K562 (cell line): ENCODE measurements around the gene SPATA25. TPM values are rescaled to one million over a fixed set of nuclear protein-coding genes. Genes with fewer than 3 reads are reported as not detected.
A peak's percentile ranks its signal among the peaks of the same experiment; 100 is the strongest.

Source experiments
- BCLAF1 ChIP-seq, 2 experiments: fragments of 450-650 bp in 1 of 2; IDR thresholded peaks; 2 replicates each; pipeline ENCODE4 v1.6.1; 2011 to 2017; ENCODE audit warnings: low read depth in 2 of 2, antibody characterized with exemption in 1 of 2, borderline replicate concordance in 1 of 2, low read length in 1 of 2, mild to moderate bottlenecking in 1 of 2, mixed read lengths in 1 of 2; ENCODE audit not compliant: control insufficient read depth in 1 of 2
- E2F1 ChIP-seq: sonication (generic); formaldehyde crosslinking; IDR thresholded peaks from 2 replicates; pipeline ENCODE4 v1.8.1; 2023; ENCODE audit warnings: mild to moderate bottlenecking, missing genetic modification reagents, moderate library complexity
- FOXJ2 ChIP-seq: fragments of 200-800 bp; sonication (Bioruptor generic); IDR thresholded peaks from 2 replicates; pipeline ENCODE4 v1.6.1; 2016; ENCODE audit warnings: missing genetic modification characterization, missing compliant biosample characterization
- KDM5B ChIP-seq: fragments of 200-600 bp; sonication (generic); IDR thresholded peaks from 2 replicates; pipeline ENCODE4 v1.6.1; 2012; ENCODE audit warnings: low read depth, mild to moderate bottlenecking, moderate library complexity, low read length, control low read depth, inconsistent platforms; ENCODE audit not compliant: insufficient replicate concordance
- KLF6 ChIP-seq: fragments of 250-450 bp; sonication (Bioruptor Pico); IDR thresholded peaks from 2 replicates; pipeline ENCODE4 v1.4.0; 2020; ENCODE audit warnings: mild to moderate bottlenecking, moderate library complexity, borderline replicate concordance
- NFE2 ChIP-seq: IDR thresholded peaks from 2 replicates; pipeline ENCODE4 v1.6.1; 2014; ENCODE audit warnings: antibody characterized with exemption, low read depth
- ZFP1 ChIP-seq: fragments of 450-650 bp; formaldehyde crosslinking; IDR thresholded peaks from 2 replicates; pipeline ENCODE4 v1.4.0; 2020; ENCODE audit warnings: mild to moderate bottlenecking, mixed read lengths
- ZNF143 ChIP-seq: sonication (generic); formaldehyde crosslinking; IDR thresholded peaks from 2 replicates; pipeline ENCODE4 v1.9.0; 2022; ENCODE audit warnings: mild to moderate bottlenecking, missing genetic modification reagents
- ZNF232 ChIP-seq: sonication (generic); formaldehyde crosslinking; IDR thresholded peaks from 2 replicates; pipeline ENCODE4 v1.8.0; 2022; ENCODE audit warnings: mild to moderate bottlenecking, missing genetic modification reagents
- ZNF24 ChIP-seq: fragments of 450-650 bp; IDR thresholded peaks from 2 replicates; pipeline ENCODE4 v1.6.1; 2016
- ZNF668 ChIP-seq: fragments of 250-450 bp; sonication (Bioruptor Pico); IDR thresholded peaks from 2 replicates; pipeline ENCODE4 v1.8.0; 2022; ENCODE audit warnings: mild to moderate bottlenecking, inconsistent platforms
- polyA plus RNA-seq, 8 experiments: library from polyadenylated mRNA; depleted of rRNA in 4 of 8; stranded (reverse) in 5 of 8; unstranded in 3 of 8; fragments of >200 nt; fragmentation: Nextera tagmentation in 2 of 8; fragmentation: Illumina TruSeq in 1 of 8; extraction: Ambion mirVana in 2 of 8; extraction: Trizol in 1 of 8; gene quantifications; 2 replicates each; pipeline versions ENCODE4 v1.2.1 to v1.2.3, GENCODE V29; 2011 to 2014; ENCODE audit warnings: inconsistent platforms in 1 of 8, missing spikeins in 1 of 8
- total RNA-seq, 7 experiments: library from RNA; depleted of rRNA in 6 of 7; stranded (reverse); fragments of >200 nt in 6 of 7; fragmentation: Illumina TruSeq in 2 of 7; extraction: Trizol in 2 of 7; gene quantifications; 2 replicates each; pipeline versions ENCODE4 v1.2.1 to v1.2.3, GENCODE V29; 2011 to 2021; ENCODE audit warnings: low replicate concordance in 1 of 7
- TF ChIP-seq, protein P1 (sequence below): sonication (generic); formaldehyde crosslinking; IDR thresholded peaks from 2 replicates; pipeline ENCODE4 v1.8.1; 2023; ENCODE audit warnings: mild to moderate bottlenecking, missing genetic modification reagents
- TF ChIP-seq, protein P2 (sequence below): fragments of 450-650 bp; formaldehyde crosslinking; IDR thresholded peaks from 2 replicates; pipeline ENCODE4 v1.4.0; 2022; ENCODE audit warnings: missing genetic modification characterization
- TF ChIP-seq, protein P3 (sequence below): fragments of 450-650 bp; IDR thresholded peaks from 2 replicates; pipeline ENCODE4 v1.6.1; 2016; ENCODE audit warnings: borderline replicate concordance
- TF ChIP-seq, protein P4 (sequence below): fragments of 250-450 bp; sonication (Bioruptor Pico); IDR thresholded peaks from 2 replicates; pipeline ENCODE4 v1.8.0; 2021; ENCODE audit warnings: mild to moderate bottlenecking, moderate library complexity

Gene SPATA25
- total and polyA plus RNA-seq, 9 of the 15 experiments (the other 6 are each of a cell fraction or from before 2014, with no cell fraction given): 0.21 to 0.95 (median 0.53) TPM; not detected in 3

- TF ChIP-seq, protein P1, sequence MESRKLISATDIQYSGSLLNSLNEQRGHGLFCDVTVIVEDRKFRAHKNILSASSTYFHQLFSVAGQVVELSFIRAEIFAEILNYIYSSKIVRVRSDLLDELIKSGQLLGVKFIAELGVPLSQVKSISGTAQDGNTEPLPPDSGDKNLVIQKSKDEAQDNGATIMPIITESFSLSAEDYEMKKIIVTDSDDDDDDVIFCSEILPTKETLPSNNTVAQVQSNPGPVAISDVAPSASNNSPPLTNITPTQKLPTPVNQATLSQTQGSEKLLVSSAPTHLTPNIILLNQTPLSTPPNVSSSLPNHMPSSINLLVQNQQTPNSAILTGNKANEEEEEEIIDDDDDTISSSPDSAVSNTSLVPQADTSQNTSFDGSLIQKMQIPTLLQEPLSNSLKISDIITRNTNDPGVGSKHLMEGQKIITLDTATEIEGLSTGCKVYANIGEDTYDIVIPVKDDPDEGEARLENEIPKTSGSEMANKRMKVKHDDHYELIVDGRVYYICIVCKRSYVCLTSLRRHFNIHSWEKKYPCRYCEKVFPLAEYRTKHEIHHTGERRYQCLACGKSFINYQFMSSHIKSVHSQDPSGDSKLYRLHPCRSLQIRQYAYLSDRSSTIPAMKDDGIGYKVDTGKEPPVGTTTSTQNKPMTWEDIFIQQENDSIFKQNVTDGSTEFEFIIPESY (CRISPR knock-in tag): no peak
- TF ChIP-seq KLF6 (no peak), ZNF668 (CRISPR knock-in tag) (no peak), BCLAF1 (IDR thresholded peaks at IDR 0.05; ENCODE audit: borderline replicate concordance in 1 of 2, control insufficient read depth in 1 of 2, low read depth in 2 of 2, low read length in 1 of 2) (0 out of 4 replicates have a peak, but pooled peaks of 1 of the 2 experiments have one; percentile 83), KDM5B (no peak), ZFP1 (CRISPR knock-in tag) (no peak), NFE2 (0 out of 2 replicates have a peak, but pooled peaks have one; percentile 53), ZNF143 (no peak), E2F1 (CRISPR knock-in tag) (no peak), ZNF24 (no peak; the same call in 1 of the 2 replicates), FOXJ2 (tag) (0 out of 2 replicates have a peak, but pooled peaks have one; percentile 58), ZNF232 (CRISPR knock-in tag) (no peak)
- TF ChIP-seq, protein P2, sequence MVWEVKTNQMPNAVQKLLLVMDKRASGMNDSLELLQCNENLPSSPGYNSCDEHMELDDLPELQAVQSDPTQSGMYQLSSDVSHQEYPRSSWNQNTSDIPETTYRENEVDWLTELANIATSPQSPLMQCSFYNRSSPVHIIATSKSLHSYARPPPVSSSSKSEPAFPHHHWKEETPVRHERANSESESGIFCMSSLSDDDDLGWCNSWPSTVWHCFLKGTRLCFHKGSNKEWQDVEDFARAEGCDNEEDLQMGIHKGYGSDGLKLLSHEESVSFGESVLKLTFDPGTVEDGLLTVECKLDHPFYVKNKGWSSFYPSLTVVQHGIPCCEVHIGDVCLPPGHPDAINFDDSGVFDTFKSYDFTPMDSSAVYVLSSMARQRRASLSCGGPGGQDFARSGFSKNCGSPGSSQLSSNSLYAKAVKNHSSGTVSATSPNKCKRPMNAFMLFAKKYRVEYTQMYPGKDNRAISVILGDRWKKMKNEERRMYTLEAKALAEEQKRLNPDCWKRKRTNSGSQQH (CRISPR knock-in tag): no peak
- TF ChIP-seq, protein P3, sequence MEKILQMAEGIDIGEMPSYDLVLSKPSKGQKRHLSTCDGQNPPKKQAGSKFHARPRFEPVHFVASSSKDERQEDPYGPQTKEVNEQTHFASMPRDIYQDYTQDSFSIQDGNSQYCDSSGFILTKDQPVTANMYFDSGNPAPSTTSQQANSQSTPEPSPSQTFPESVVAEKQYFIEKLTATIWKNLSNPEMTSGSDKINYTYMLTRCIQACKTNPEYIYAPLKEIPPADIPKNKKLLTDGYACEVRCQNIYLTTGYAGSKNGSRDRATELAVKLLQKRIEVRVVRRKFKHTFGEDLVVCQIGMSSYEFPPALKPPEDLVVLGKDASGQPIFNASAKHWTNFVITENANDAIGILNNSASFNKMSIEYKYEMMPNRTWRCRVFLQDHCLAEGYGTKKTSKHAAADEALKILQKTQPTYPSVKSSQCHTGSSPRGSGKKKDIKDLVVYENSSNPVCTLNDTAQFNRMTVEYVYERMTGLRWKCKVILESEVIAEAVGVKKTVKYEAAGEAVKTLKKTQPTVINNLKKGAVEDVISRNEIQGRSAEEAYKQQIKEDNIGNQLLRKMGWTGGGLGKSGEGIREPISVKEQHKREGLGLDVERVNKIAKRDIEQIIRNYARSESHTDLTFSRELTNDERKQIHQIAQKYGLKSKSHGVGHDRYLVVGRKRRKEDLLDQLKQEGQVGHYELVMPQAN: no peak
- TF ChIP-seq, protein P4, sequence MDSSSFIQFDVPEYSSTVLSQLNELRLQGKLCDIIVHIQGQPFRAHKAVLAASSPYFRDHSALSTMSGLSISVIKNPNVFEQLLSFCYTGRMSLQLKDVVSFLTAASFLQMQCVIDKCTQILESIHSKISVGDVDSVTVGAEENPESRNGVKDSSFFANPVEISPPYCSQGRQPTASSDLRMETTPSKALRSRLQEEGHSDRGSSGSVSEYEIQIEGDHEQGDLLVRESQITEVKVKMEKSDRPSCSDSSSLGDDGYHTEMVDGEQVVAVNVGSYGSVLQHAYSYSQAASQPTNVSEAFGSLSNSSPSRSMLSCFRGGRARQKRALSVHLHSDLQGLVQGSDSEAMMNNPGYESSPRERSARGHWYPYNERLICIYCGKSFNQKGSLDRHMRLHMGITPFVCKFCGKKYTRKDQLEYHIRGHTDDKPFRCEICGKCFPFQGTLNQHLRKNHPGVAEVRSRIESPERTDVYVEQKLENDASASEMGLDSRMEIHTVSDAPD: no peak
Observed at GRCh38 chr20:45935416-45936046, 48.1 kb upstream of the SPATA25 start (continued).
